NCI-H1436 treated with DMSO at 0.1 percent for 48 hours (cell line): ENCODE results near the gene ZIC5.

Source experiments
- DNase-seq: peaks from one replicate; lab custom pipeline; 2025; lab: John Stamatoyannopoulos, UW

Gene ZIC5

DNA sequence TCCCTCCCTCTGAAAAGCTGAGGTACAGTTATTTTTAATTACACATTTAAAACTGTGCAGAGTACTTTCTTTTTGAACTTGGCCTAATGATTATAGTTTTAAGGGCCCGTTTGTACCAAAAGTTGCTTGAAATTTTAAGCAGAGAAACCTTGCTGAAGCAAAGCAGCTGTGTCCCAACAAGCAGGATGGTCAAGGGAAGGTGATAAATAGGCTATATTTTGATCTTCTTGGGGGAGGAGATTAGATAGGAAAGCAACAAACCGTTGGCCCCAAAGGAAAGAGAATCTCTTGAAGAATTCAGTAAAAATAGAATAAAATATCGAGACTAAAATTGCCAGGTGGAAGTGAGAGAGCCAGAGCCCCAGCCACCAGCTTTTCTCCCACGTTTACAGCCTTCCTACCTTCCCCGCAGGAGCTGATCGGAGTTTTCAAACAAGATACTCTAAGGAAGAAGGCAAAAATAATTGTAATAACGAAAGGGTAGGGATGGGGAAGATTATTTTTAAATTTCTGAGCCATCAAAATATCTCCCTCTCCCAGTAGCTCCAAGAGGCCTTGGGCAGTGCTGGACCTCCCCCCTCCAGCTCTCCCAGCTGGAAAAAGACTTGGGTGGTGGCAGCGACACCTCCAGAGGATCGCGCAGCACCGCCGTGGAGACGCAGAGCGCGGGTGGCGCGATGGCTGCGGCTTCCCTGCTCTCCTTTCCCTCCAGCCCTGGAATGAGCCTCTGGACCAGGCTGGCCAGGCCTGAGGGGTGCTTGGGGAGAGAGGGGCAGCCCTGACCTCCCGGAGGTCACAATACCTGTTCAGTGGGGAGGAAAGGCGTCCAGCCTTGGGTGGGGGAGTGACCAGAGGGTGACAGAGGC is 15.8 kb upstream of the ZIC5 start:
- DNase-seq, result no peak

DNA sequence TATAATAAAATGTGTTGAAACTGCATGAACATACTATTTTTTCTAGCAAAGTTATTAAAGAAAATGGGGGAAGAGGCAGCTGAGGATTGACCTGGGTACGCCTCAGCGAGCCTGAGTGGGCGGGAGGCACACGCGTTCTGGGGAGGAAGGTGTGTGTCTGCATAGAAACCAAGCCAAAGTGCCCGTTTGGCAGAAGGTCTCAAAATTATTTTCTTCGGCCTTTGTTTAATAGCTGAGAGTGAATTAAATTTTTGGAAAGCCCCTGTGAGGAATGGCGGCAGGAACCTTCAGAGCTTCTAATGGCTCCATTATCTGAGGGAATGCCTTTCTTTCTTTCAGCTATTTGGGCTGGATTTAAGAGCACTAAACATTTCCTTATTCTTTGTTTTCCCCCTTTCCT is 15.2 kb upstream of the ZIC5 start:
- DNase-seq, result no peak

DNA sequence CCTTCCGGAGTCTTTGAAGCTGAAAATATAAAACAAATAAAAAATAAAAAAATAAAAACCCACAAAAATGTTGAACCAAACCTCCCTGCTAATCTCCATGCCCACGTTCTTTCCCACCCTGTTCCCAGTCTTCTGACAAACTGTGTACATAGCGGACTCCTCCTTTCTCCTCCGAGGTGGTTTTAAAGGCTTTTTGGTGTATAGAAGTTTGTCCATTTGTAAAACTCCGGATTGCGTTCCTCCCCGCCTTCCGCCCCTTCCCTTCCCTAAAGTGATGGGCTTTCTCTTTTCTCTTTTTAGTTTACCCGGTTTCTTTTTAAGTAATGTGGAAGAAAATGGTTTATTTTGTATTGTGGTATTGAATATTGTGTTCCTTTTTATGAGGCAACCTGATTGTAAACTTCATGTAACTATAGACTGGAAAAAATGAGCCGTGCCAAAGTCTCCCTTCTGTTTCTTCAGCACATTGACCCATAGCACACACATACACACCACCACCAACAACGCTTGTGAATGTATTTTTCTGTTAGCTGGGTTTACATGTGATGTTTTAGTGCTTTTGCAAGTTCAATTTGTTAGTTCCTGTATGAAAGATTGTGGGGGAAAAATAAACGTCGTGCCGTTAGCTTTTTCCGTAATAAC is 14.4 kb upstream of the ZIC5 start:
- DNase-seq, result no peak

DNA sequence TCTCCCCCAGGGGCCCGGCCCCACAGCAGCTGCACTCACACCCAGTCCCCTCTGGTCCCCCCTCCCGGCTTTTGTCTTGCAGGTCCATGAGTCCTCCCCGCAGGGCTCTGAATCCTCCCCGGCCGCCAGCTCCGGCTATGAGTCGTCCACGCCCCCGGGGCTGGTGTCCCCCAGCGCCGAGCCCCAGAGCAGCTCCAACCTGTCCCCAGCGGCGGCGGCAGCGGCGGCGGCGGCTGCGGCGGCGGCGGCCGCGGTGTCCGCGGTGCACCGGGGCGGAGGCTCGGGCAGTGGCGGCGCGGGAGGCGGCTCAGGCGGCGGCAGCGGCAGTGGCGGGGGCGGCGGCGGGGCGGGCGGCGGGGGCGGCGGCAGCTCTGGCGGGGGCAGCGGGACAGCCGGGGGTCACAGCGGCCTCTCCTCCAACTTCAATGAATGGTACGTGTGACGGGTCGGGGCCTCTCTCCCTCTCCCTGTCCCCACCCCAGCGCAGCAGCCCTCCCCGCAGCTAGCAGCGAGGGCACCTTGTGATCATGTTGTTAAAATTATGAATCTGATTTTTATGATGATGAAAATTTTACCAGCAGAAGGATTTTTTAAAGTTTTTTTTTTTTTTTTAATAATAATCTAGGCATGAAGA is 13.8 kb upstream of the ZIC5 start:
- no peak for DNase-seq

DNA sequence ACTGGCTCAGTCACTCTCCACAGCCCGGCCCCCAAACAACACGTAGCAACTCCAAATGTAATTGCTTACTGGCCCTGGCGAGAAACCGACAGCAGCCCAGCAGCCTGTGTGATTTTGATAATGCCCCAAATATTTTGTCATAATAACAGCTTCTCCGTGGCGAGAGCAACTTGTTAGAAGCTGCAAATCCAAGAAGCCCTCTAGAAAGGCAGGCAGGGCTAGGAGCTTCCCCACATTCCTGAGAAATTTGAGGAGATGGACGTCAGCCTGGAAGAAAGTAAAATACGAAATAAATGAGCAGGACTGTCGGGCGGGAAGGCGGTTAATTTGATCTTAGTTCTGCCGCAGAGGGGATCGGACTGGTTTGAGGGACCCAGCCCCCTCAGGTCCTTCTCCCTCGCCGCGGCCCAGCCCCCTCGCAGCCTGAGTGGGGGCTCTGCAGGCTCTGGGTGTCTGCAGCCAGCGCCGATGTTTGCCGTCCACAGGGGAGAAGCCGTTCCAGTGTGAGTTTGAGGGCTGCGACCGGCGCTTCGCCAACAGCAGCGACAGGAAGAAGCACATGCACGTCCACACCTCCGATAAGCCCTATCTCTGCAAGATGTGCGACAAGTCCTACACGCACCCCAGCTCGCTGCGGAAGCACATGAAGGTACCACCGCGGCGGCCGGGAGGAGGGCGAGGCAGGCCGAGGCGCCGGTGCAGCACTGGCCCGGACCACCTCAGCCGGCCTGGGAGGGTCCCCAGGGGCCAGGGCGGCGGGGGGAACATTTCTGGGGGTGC is 13.1 kb upstream of the ZIC5 start:
- no peak for DNase-seq

DNA sequence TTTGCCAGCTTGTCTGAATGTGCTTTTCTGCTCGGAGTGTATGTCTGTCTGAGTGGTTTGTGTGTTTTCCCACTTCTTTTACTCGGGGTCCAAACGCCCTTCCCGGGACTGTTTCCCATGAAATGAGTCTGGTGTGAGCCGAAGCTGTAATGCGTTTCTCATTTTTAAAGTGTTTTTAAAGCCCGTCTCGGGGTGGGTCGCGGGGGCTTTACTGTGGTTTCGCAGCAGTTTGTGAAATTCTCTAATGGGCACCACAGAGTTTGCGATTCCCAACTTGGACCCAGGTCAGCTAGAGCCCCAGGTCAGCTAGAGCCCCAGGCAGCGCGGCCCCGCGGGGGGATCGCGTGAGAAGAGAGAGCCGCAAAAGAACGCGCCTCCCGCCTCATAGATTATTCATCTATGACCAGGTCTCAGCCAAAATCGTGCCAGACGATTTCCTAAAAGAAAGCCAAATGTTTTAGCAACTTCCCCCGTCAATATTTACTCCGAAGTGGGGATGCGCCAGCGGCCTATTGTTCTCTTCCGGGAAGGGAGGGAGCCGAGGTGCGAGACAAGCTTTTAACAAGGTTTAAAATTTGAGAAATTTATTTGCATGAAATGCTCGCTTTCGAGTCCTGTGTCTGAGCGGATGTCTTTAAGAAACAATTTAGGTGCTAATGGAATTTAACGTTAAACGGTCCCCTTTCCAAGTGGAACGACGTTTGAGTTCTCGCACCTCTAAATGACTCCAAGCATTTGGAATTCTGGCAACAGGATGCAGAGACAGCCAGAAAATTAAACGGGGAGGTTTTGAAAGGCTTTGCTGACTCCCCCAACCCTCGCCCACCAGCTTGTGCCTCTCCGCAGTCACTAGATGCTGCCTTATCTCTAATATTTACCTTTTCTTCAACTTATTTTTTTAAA is 12.2 kb upstream of the ZIC5 start:
- DNase-seq, result no peak

DNA sequence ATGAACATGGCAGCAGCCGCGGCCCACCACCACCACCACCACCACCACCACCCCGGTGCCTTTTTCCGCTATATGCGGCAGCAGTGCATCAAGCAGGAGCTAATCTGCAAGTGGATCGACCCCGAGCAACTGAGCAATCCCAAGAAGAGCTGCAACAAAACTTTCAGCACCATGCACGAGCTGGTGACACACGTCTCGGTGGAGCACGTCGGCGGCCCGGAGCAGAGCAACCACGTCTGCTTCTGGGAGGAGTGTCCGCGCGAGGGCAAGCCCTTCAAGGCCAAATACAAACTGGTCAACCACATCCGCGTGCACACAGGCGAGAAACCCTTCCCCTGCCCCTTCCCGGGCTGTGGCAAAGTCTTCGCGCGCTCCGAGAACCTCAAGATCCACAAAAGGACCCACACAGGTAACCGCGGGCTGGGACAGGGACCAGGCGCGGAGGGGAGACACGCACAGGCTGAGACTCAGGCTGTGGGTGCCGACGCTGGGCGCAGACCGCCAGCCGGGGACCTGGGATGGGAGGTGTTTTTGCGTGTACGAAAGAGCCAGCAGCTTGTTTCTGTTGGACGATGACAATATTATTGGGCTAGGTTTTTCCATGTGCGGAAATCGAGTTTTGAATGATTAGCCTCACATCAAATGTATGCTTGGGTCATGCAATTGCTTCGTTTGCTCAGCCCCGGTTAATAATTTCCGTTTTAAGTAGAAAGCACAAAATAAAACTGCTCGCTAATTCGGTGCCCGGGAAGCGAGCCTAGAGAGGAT is 11.3 kb upstream of the ZIC5 start:
- no peak for DNase-seq

DNA sequence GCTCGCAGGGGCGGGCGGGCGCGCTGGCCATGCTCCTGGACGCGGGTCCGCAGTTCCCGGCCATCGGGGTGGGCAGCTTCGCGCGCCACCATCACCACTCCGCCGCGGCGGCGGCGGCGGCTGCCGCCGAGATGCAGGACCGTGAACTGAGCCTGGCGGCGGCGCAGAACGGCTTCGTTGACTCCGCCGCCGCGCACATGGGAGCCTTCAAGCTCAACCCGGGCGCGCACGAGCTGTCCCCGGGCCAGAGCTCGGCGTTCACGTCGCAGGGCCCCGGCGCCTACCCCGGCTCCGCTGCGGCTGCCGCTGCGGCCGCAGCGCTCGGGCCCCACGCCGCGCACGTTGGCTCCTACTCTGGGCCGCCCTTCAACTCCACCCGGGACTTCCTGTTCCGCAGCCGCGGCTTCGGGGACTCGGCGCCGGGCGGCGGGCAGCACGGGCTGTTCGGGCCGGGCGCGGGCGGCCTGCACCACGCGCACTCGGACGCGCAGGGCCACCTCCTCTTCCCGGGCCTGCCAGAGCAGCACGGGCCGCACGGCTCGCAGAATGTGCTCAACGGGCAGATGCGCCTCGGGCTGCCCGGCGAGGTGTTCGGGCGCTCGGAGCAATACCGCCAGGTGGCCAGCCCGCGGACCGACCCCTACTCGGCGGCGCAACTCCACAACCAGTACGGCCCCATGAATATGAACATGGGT is 10.6 kb upstream of the ZIC5 start:
- DNase-seq, result no peak

DNA sequence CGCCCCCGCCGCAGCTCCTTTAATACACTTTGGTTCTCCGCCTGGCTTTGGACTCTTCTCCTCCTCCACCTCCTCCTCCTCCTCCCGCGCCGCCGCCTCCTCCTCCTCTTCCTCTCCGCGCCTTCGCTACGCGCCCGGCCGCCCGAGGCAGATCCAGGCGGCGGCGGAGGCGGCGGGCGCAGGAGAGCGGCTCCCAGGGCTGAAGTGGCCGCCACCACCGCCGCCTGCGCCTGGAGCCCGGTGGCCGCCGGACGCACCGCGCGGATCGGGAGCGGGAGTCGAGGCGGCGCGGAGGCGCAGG is 10.1 kb upstream of the ZIC5 start, which contains the start of gene ZIC2:
ZIC2 (plus strand) TSS at position 50 of the 301 bp plus-strand sequence. CDS start 281 bp downstream, outside the sequence.
- no peak for DNase-seq

DNA sequence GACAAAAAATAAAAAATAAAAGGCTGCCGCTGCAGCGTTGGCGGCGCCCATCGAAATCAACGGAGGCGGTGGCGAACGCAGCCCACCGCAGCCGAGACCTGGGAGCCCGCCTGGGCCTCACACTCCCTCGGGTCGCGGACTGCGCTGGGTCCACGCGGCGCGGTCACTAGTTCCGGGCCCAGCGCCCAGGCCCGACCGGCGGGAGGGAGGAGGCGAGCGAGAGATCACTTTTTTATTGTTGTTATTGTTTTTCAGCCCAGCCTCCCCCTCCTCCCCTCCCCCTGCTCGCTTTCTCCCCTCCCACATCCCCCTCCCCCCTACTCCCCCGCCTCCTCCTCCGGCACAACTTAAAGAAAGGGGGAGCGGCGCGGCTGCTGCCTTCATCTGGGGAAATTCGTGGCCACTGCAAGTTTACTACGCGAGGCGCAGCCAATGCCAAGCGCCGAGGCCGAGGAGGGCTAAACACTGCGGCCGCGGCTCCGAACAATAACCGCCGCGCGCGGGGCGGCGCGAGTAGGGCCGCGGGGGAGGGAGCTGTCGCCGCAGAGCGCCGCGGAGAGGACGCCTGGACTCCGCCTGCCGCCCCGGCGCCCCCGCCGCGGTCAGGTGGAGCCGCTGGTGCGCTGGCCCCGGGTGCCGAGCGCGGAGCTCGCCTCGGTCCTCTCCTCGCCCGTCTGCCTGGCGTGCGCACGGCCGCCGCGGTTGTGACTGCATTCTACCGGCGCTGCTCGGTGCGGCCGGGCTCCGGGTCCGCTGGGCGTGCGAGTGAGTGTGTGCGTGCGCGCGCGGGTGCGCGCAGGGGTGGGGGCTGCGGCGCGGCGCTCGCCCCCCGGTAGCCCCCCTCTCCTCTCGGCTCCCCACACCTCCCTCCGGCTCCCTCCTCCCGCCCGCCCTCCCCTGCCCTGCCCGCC is 9.5 kb upstream of the ZIC5 start:
- no peak for DNase-seq

DNA sequence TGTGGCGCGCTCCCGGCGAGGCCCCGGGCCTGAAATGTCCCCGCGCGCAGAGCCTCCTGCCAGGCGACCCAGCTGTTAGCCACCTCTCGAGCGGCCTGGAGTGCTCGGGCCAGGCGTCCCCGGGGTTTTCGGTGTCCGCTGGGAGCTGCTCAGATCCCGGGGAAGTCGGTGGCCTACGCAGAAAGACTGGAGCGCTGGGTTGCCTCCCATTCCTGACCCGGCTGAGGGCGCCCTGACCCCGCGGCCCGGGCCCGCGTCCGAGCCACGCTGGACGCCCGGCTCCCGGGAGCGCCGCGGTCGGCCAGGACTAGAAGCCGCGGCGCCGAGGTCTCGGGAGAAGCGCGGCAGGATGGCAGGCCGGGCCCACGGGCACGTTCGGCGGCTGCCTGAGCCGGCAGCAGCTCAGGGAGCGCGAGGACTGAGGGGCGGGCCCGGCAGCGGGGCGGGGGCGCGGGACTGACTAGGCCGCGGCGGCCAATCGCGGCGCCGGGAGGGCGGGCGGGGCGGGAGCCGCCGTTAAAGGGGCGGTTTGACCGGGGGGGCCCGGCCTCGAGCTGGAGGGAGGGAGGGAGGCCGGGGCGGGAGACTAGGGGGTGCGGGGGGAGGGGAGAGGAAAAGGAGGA is 8.7 kb upstream of the ZIC5 start:
- no peak for DNase-seq

DNA sequence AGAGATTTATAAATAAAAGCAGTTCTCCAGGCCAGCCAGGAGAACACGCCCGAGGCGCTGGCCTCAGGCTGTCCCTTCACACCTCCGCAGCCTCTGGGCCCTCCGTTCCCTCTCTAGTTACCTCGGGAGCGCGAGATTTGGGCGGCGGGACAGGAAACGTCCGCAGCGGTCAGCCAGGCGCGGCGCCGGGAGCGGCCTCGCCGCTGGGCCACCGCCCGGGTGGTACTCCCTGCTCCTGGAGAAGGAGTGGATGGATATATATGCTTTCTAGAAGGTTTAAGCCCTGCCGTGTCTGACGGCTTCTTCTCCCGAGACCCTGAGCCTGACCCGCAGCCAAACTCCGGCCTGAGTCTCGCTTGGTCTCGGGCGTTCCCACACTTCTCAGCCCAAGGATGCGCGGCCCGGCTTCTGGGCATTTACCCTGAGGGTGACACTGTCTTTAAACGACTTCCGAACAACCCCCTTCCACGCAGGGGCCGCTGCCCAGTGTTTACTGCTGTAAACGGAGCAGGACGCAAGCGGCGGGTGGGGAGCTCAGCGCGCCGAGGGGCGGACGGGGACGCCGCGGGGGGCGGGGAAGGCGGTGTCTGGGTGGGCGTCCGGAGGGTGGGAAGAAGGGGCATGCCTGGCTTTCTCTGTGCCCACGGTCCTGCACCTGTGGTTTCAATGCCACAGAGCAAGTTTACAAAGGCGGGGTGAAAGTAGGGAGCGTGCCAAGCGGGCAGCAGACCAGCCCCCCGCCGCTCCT is 8.1 kb upstream of the ZIC5 start:
- no peak for DNase-seq

DNA sequence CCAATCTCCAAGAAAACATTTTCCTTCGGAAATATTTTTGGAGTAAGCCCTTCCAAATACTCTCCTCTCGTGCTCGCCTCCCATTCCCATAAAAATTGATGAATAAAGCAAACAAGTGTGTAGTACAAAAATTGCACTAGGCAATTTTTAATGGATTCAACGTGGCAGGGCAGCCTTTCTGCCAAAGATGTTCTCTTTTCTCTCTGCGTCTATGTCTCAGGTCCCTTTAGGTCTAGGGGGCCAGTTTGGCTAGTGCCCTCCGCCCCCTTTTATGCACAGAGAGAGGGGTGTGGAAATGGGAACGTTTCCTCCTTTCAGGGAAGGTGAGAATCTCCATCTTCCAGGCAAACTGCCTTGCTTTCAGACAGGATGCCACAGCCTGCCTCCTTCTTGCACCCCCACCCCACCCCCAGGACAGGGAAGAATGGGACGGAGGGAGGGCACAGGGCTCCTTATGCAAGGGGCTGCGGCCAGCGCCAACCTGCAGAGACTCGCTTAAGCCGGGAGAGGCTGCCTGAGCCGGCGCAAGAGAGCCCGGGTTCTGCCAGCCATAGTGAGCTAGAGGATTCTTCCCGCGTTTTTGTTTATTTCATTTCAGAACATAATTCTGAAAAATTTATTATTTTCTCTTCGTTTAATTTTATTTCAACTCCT is 7.4 kb upstream of the ZIC5 start:
- DNase-seq, result no peak

DNA sequence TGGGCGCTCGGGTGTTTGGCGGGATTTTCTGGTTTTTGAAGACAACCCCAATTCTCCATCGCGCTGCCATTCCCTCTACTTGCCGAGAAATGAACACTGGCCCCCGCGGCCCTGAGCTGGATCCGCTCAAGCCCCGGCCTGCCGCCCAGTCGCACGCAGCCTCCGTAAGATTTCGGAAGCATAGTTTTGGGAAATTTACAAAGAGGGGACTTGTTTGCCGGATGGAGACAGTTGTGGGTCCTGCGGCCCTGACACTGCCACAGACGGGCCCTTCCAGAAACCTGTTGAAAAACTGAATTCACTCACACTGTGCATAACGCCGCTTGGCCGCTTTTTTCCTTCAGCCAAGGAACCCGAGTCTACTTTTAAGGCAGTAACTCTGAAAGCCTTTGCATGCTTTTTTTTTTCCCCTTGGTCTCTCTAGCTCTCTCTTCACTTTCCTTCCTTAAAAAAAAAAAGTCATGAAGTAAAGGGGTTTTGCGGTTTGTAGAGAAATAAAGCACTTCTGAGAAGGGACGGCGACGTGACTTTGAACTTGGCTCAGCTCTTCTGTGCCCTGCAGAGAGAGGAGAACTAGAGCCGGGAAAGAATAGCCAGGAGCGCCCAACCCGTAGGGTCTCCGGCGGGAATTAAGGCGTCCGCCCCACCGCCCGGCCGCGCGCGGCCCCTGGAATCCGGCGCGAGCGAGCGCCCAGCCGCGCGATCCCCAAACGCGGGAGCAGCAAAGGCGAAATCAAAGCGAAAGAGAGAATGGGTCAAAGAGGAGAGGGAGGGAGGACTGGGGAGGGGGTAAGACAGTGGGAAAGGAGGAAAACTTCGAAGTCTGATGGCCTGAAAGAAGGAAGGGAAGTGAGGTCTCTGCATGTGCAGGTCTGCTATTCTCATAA is 6.6 kb upstream of the ZIC5 start:
- DNase-seq, result no peak

DNA sequence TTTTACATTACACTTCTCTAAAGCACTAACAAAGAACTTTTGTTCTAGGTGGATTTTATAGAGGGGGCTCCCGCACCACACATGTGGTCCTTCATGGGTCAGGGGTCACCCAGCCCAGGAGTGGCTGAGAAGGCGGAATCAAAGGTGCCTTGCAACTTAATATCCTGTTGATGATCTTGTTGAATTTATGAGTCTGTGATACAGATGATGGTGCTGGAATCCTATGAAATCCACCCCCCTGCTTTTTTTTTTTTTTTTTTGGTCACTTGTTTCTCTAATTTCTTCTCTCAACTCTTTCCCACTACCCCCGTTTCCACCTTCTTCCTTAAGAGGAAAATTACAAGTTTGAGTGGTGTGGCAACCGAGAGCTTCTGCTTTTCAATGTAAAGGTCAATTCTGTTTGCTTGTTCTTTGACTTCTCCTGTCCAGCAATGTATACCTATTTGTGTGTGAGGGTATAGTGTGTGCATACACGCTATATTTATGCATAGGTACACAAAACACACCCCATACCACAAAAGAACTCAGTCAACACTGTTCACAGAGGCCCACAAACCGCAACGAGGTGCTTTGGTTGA is 5.9 kb upstream of the ZIC5 start:
- DNase-seq, result no peak

DNA sequence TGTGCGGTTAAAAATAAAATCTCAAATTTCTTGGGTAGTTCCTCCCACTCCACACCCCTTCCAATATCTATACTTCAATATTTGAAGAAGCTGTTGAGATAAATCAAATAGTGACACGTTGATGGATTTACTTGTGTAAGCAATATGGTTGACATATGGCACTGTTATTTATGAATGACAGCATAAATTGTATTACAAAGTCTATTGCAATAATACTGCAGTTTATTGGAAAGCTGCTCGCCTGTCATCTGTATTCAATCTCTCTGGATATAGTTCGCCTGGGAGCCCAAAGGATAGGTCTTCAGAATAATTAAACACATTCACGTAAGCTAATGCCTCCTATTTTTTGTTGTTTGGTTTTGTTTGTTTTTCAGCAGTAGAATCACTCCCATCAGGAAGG is 5.0 kb upstream of the ZIC5 start:
- DNase-seq, result no peak
